ENCODE data around the gene GUCA1A. TPM values are rescaled to one million over a fixed set of nuclear protein-coding genes. Genes with fewer than 3 reads are reported as not detected.

Gene GUCA1A
- total RNA-seq, 2 donors from 2014 or later, result not detected

DNA sequence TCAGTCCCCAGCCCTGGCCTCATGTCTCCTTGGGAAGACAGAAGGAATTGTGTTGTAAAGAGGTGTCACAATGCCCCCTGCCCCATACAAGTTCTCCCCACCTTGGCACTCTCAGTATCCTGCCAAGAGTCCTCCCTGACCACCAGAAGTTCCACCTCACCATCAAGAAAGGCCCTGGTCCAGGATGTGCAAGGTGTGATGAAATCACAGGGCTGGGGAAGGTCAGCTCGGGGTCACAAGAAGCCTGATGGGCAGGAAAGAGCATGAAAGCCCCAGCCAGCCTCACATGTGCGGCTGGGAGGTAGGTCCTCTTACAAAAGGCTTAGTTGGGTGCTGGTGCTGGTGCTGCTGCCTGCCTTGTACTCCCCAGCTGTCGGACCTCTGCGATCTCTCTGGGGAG is 17.9 kb upstream of the GUCA1A start:
- no peak for TF ChIP-seq CTCF (IDR thresholded peaks at IDR 0.05)
- no peak overlapping the region for H3K27ac ChIP-seq
- no peak for DNase-seq (ENCODE audit: low spot score)
- H3K36me3 ChIP-seq, result no peaks in the 10 kb centered on the region
- H3K9me3 ChIP-seq, result no peaks in the 10 kb centered on the region
- no peaks in the 10 kb centered on the region for H3K4me1 ChIP-seq
- H3K27me3 ChIP-seq, result no peaks in the 10 kb centered on the region
- no peak overlapping the region for H3K4me3 ChIP-seq

- no peaks in the 10 kb centered on the region for H3K36me3 ChIP-seq
- H3K9me3 ChIP-seq, result no peaks in the 10 kb centered on the region
- no peak overlapping the region for H3K27ac ChIP-seq
- no peaks in the 10 kb centered on the region for H3K27me3 ChIP-seq
- no peak for DNase-seq (ENCODE audit: low spot score)
- TF ChIP-seq CTCF (IDR thresholded peaks at IDR 0.05), result no peak
- no peaks in the 10 kb centered on the region for H3K4me1 ChIP-seq
- H3K4me3 ChIP-seq, result no peak overlapping the region
These were observed 16.5 kb upstream of the GUCA1A start for GRCh38 chr6:42156638-42157037.

DNA sequence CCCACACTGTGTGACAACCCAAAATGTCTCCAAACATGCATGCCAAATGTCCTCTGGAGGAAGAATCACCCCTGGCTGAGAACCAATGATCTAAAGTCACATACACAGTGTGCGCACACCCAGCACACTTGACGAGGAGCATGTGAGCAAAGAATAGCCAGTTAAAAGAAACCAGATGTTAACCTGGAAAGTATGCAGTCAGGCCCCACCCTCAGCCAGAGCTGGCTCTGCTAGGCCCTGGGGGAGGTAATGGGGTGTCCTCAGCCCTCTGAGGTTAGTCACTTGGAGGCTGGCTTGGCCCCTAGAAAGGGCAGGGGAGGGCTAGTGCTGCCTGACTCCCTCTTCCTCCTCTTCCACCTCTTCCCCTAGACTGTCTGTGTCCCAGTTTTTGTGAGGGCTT is 15.2 kb upstream of the GUCA1A start:
- Histone ChIP-seq H3K27ac (no peak overlapping the region), H3K9me3 (no peaks in the 10 kb centered on the region), H3K4me3 (no peak overlapping the region), H3K27me3 (no peaks in the 10 kb centered on the region), H3K4me1 (no peaks in the 10 kb centered on the region), H3K36me3 (no peaks in the 10 kb centered on the region)
- no peak for TF ChIP-seq CTCF (IDR thresholded peaks at IDR 0.05)
- no peak for DNase-seq (ENCODE audit: low spot score)

DNA sequence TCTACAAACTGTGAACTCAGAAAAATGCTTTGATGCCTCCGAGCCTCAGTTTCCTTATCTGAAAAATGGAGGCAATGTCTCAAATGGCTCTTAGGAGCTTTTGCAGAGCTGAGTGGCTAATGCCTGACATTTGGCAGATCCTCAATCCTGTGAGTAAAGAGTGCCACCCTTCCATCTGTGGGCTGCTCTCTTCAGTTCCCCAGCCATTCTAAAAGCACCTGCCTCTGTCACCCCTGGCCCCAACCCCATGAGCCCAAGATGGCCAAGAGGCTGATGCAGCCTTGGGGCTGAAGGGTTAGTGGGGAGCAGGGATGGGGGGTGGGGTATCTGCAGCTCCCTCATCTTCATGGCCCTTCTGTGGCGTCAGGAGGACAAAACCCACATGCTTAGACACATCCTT is 14.5 kb upstream of the GUCA1A start:
- no peak for TF ChIP-seq CTCF (IDR thresholded peaks at IDR 0.05)
- no peaks in the 10 kb centered on the region for H3K4me1 ChIP-seq
- H3K27ac ChIP-seq, result no peak overlapping the region
- no peaks in the 10 kb centered on the region for H3K36me3 ChIP-seq
- no peak overlapping the region for H3K4me3 ChIP-seq
- no peaks in the 10 kb centered on the region for H3K9me3 ChIP-seq
- H3K27me3 ChIP-seq, result no peaks in the 10 kb centered on the region
- no peak for DNase-seq (ENCODE audit: low spot score)

DNA sequence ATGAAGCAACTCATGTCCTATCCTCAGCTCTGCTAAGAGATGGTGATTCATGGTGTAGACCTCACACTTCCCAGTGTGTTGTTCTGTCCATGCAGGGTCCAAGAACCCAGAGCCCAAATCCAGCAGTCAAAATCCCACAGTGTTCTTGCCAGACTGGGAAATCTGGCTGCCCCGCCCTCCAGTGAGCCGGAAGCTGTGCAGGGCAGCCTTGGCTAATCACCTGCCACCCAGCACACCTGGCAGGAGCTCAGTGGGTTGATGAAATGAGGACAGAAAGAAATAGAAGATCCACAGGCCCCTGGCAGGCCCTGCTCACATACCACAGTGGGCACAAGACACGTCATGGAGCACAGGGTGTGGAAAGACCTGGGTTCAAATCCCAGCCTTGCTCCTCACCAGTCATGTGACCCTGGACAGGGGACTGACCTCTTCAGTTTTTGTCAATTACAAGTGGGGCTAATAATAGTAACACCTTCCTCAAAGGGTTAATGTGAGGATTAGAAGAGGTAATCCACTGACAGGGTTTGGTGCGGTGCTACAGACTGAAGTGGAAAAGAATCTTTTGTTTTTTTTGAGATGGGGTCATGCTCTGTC is 13.6 kb upstream of the GUCA1A start:
- no peaks in the 10 kb centered on the region for H3K9me3 ChIP-seq
- H3K4me1 ChIP-seq, result no peaks in the 10 kb centered on the region
- no peak for DNase-seq (ENCODE audit: low spot score)
- H3K27ac ChIP-seq, result no peak overlapping the region
- H3K36me3 ChIP-seq, result no peaks in the 10 kb centered on the region
- H3K27me3 ChIP-seq, result no peaks in the 10 kb centered on the region
- no peak overlapping the region for H3K4me3 ChIP-seq
- TF ChIP-seq CTCF (IDR thresholded peaks at IDR 0.05), result no peak

DNA sequence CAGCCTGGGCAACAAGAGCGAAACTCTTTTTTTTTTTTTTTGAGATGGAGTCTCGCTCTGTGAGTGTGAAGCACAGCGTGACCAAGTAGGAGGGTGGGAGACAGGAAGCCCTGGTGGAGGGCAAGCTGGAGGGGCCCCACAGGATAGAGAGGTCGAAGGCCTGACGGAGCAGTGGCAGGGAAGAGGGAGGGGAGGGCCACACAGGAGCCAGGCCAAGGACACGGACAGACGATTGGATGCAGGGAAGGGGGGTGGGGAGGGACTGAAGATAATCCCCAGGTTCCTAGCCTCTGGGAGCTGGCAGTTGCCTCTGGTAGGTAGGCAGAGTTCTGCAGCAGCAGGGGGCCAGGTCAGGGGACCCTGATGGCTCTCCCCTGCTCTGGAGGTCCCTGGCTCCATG is 10.8 kb upstream of the GUCA1A start:
- no peak for TF ChIP-seq CTCF (IDR thresholded peaks at IDR 0.05)
- Histone ChIP-seq H3K4me1 (no peaks in the 10 kb centered on the region), H3K4me3 (no peak overlapping the region), H3K9me3 (no peaks in the 10 kb centered on the region), H3K27ac (no peak overlapping the region), H3K27me3 (no peaks in the 10 kb centered on the region), H3K36me3 (no peaks in the 10 kb centered on the region)
- no peak for DNase-seq (ENCODE audit: low spot score)
